Caco-2 (cell line): ENCODE measurements around the gene REPS2. TPM values are rescaled to one million over a fixed set of nuclear protein-coding genes. Genes with fewer than 3 reads are reported as not detected.

Source experiments
- BruUV-seq: library from RNA; stranded (reverse); fragments of 400-500 nt; replicated peaks from 2 replicates; lab custom pipeline; 2021; lab: Mats Ljungman, UMichigan
- CTCF ChIA-PET: fragments of 300-600 bp; sonication (Branson Sonifier 250); formaldehyde crosslinking; loops from one replicate; lab custom pipeline; 2022; ENCODE audit warnings: antibody characterized with exemption; lab: Charles Lee
- POLR2A ChIA-PET: fragments of 300-600 bp; sonication (Branson Sonifier 250); formaldehyde crosslinking; loops from one replicate; lab custom pipeline; 2022; ENCODE audit warnings: antibody characterized with exemption; lab: Charles Lee
- DNase-seq, 2 experiments: peaks; one replicate each; pipeline versions ENCODE4 v3.0.0 to v3.0.0-alpha.2; 2020 to 2022
- H3K27me3 ChIP-seq: replicated peaks from 2 replicates; pipeline ENCODE4 v1.6.0; 2011; ENCODE audit warnings: low read length; ENCODE audit not compliant: control insufficient read depth, insufficient read depth
- H3K36me3 ChIP-seq: 2 replicates; pipeline ENCODE4 v1.5.1; 2011; ENCODE audit warnings: low read length; ENCODE audit not compliant: control insufficient read depth, insufficient read depth
- H3K4me1 ChIP-seq: fragments of 250-450 bp; sonication (Bioruptor Pico); 2 replicates; pipeline ENCODE4 v1.5.1; 2020; ENCODE audit warnings: mild to moderate bottlenecking
- H3K4me3 ChIP-seq: 2 replicates; pipeline ENCODE4 v1.5.1; 2011; ENCODE audit warnings: low read depth, mild to moderate bottlenecking, control low read depth, low read length
- H3K9me3 ChIP-seq: fragments of 250-450 bp; sonication (Bioruptor Pico); 2 replicates; pipeline ENCODE4 v1.5.1; 2020; ENCODE audit warnings: mild to moderate bottlenecking, moderate library complexity
- H3K27ac Mint-ChIP-seq: one replicate; pipeline ENCODE4 v1.8.0; 2022; ENCODE audit warnings: mixed read lengths; ENCODE audit not compliant: unreplicated experiment
- H3K27me3 Mint-ChIP-seq: one replicate; pipeline ENCODE4 v1.8.0; 2022; ENCODE audit warnings: mixed read lengths; ENCODE audit not compliant: insufficient read depth, unreplicated experiment
- H3K36me3 Mint-ChIP-seq: one replicate; pipeline ENCODE4 v1.8.0; 2022; ENCODE audit warnings: mild to moderate bottlenecking, mixed read lengths; ENCODE audit not compliant: insufficient read depth, unreplicated experiment
- H3K4me1 Mint-ChIP-seq: one replicate; pipeline ENCODE4 v1.8.0; 2022; ENCODE audit warnings: low read depth, mixed read lengths; ENCODE audit not compliant: unreplicated experiment
- H3K4me3 Mint-ChIP-seq: one replicate; pipeline ENCODE4 v1.8.0; 2022; ENCODE audit warnings: mild to moderate bottlenecking, moderate library complexity, mixed read lengths; ENCODE audit not compliant: unreplicated experiment
- H3K9me3 Mint-ChIP-seq: one replicate; pipeline ENCODE4 v1.8.0; 2022; ENCODE audit warnings: mixed read lengths; ENCODE audit not compliant: unreplicated experiment
- CTCF ChIP-seq, 2 experiments: fragments of 200-600 bp in 1 of 2; IDR thresholded peaks; 1 replicate in 1 of 2; 2 replicates in 1 of 2; pipeline versions ENCODE4 v1.5.1 to v1.8.0; 2011 to 2022; ENCODE audit warnings: antibody characterized with exemption in 1 of 2, control low read depth in 1 of 2, inconsistent platforms in 1 of 2, low read depth in 1 of 2, low read length in 1 of 2, mild to moderate bottlenecking in 1 of 2, moderate library complexity in 1 of 2; ENCODE audit not compliant: insufficient read depth in 1 of 2, severe bottlenecking in 1 of 2, unreplicated experiment in 1 of 2
- intact Hi-C: fragments of 100-400 bp; cut with micrococcal nuclease; formaldehyde crosslinking; loops from one replicate; pipeline ENCODE4 v1.10.0; 2022; ENCODE audit not compliant: unreplicated experiment
- total RNA-seq: library from RNA; stranded (reverse); gene quantifications from 2 replicates; pipeline ENCODE4 v1.2.3, GENCODE V29; 2022

The REPS2 gene
- total RNA-seq, 1 experiment from 2014 or later, result 0.86 TPM

GRCh38 chrX:17120816-17121215 is 174.4 kb downstream of the REPS2 start:
- intact Hi-C loops, result no loop called here
- CTCF ChIA-PET, result no interaction called here
- no peaks in the 10 kb centered on the region for H3K4me1 Mint-ChIP-seq

GRCh38 chrX:17154001-17154400 is 207.5 kb downstream of the REPS2 start:
- no peaks in the 10 kb centered on the region for H3K36me3 Mint-ChIP-seq
- no peak overlapping the region for H3K4me3 Mint-ChIP-seq
- H3K36me3 ChIP-seq, result no peaks in the 10 kb centered on the region
- H3K4me1 ChIP-seq, result no peaks in the 10 kb centered on the region
- no peak overlapping the region for H3K27ac Mint-ChIP-seq
- ChIA-PET POLR2A (no interaction called here), CTCF (no interaction called here)
- H3K4me3 ChIP-seq, result no peak overlapping the region
- peaks cover 5% of the 10 kb centered on the region for H3K27me3 Mint-ChIP-seq
- BruUV-seq, result no TSS peak
- H3K27me3 ChIP-seq, result no peaks in the 10 kb centered on the region
- intact Hi-C loops, result no loop called here
- DNase-seq, result no peak
- no peaks in the 10 kb centered on the region for H3K9me3 Mint-ChIP-seq
- H3K4me1 Mint-ChIP-seq, result no peaks in the 10 kb centered on the region
- no peaks in the 10 kb centered on the region for H3K9me3 ChIP-seq
- no peak for TF ChIP-seq CTCF (IDR thresholded peaks at IDR 0.05; ENCODE audit: insufficient read depth in 1 of 2, low read depth in 1 of 2, low read length in 1 of 2, severe bottlenecking in 1 of 2, unreplicated experiment in 1 of 2)

More at GRCh38 chrX:17120816-17121215, 174.4 kb downstream of the REPS2 start:
- Histone ChIP-seq H3K4me3 (no peak overlapping the region), H3K36me3 (no peaks in the 10 kb centered on the region), H3K4me1 (no peaks in the 10 kb centered on the region), H3K27me3 (no peaks in the 10 kb centered on the region), H3K9me3 (no peaks in the 10 kb centered on the region)
- Mint-ChIP-seq H3K27me3 (no peaks in the 10 kb centered on the region), H3K36me3 (no peaks in the 10 kb centered on the region), H3K27ac (no peak overlapping the region), H3K4me3 (no peak overlapping the region), H3K9me3 (no peaks in the 10 kb centered on the region)
- DNase-seq, result no peak
- POLR2A ChIA-PET, result no interaction called here
- no peak for TF ChIP-seq CTCF (IDR thresholded peaks at IDR 0.05; ENCODE audit: insufficient read depth in 1 of 2, low read depth in 1 of 2, low read length in 1 of 2, severe bottlenecking in 1 of 2, unreplicated experiment in 1 of 2)
- no TSS peak for BruUV-seq

- no peak for DNase-seq
- peaks cover 23% of the 10 kb centered on the region for H3K9me3 Mint-ChIP-seq
- ChIA-PET POLR2A (no interaction called here), CTCF (no interaction called here)
- no TSS peak for BruUV-seq
- intact Hi-C loops, result no loop called here
- no peaks in the 10 kb centered on the region for H3K36me3 Mint-ChIP-seq
- Histone ChIP-seq H3K27me3 (no peaks in the 10 kb centered on the region), H3K4me1 (no peaks in the 10 kb centered on the region), H3K36me3 (no peaks in the 10 kb centered on the region), H3K4me3 (no peak overlapping the region), H3K9me3 (no peaks in the 10 kb centered on the region)
- peak in 1 of 2 experiments; percentile 7 for TF ChIP-seq CTCF (IDR thresholded peaks at IDR 0.05; ENCODE audit: insufficient read depth in 1 of 2, low read depth in 1 of 2, low read length in 1 of 2, severe bottlenecking in 1 of 2, unreplicated experiment in 1 of 2)
- no peaks in the 10 kb centered on the region for H3K27me3 Mint-ChIP-seq
- H3K4me1 Mint-ChIP-seq, result no peaks in the 10 kb centered on the region
- H3K27ac Mint-ChIP-seq, result no peak overlapping the region
- no peak overlapping the region for H3K4me3 Mint-ChIP-seq
Observed at GRCh38 chrX:17160975-17161374, 214.5 kb downstream of the REPS2 start.
